Daoy (cell line): ENCODE data around the gene MED17. TPM values are rescaled to one million over a fixed set of nuclear protein-coding genes. Genes with fewer than 3 reads are reported as not detected.
A peak's percentile ranks its signal among the peaks of the same experiment; 100 is the strongest.

ENCODE experiments used
- DNase-seq: peaks from one replicate; pipeline ENCODE4 v3.0.0-alpha.2; 2015; ENCODE audit warnings: low read depth
- total RNA-seq: library from RNA; depleted of rRNA; stranded (reverse); fragments of >200 nt; shearing (Covaris generic); gene quantifications from 2 replicates; pipeline ENCODE4 v1.2.3, GENCODE V29; 2014; rRNA removed

Gene MED17
- total RNA-seq, 1 experiment from 2014 or later = 30.7 TPM

DNA sequence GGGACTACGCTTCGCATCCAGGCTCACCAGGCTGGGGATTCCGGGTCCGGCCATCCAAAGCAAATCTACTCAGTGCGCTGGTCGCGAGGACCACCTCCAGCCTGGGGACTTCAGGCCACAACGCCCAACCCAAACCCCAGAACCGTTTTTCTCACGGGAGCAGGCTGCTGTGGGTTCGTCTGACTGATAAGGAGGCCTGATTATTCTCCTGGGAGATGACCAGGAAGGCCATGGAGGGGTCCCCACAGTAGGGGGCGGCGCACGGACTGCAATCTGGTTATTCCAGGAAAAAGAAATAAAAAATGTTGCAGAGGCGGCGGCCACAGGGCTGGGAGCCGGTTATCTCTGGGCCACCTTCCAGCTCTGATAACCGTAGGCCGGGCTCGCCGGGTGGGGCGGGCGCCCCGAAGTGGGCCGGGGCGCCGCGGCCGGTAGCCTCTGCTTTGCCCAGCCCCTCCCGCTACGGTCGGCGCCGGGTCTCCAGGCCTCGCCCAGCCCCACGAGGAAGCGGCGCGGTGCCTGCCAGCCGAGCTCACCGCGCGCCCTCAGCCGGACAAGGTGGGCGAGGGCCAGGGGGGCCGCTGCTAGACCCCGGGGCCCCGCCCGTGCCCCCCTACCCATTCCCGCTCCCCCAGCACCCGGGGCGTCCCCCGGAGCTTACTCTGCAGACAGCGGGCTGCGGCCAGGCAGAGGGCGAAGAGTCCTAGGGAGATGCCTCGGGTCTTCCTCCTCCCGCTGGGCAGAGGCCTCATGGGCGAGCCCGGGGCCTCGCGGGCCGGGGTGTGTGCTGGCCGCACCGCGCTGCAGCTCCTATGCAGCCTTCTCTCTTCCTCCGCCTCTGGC is 65.9 kb downstream of the MED17 start:
- peak; percentile 22 for DNase-seq

DNA sequence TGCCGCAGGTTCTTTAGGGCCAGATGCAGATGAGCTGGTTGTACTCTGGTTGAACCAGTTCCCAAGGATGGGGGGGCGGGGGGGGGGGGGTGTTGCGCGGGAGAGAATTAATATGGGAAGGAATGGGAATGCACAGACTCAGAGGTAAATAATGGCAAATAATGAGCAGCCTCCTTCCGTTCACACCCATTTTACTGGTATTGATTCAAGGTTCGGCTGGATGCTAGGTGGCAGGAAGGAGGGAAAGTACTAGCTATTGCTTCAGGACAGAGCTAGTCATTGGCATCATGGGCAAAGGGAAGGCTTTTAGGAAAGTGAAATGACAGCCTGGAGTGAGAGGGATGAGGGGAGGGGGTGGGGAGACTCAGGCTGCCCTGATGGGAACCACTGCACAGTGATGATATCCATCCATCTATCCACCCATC is 66.5 kb downstream of the MED17 start, which contains the start of gene VSTM5:
TSS of gene VSTM5 (minus strand) at position 25 of the 425 bp plus-strand sequence. CDS start 116 bp downstream, outside the sequence.
- no peak for DNase-seq

DNA sequence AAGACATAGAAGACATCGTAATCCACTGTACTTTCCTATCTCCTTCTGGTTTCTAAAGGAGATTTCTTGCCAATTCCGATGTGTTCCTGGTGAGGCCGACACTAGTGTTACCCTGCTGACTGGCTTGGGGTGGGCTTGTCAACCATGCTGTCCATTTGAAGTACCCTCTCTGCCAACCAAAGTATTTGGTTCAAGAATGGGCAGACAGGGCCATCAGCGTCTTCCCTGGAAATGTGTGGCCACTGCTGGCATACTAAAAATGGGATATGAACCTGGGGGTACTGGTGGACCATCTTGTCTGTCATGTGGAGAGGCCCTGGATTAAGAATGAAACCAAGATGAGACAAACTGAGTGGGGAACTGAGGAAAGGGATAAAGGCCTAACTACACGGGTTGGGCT is 68.2 kb downstream of the MED17 start:
- DNase-seq = no peak

DNA sequence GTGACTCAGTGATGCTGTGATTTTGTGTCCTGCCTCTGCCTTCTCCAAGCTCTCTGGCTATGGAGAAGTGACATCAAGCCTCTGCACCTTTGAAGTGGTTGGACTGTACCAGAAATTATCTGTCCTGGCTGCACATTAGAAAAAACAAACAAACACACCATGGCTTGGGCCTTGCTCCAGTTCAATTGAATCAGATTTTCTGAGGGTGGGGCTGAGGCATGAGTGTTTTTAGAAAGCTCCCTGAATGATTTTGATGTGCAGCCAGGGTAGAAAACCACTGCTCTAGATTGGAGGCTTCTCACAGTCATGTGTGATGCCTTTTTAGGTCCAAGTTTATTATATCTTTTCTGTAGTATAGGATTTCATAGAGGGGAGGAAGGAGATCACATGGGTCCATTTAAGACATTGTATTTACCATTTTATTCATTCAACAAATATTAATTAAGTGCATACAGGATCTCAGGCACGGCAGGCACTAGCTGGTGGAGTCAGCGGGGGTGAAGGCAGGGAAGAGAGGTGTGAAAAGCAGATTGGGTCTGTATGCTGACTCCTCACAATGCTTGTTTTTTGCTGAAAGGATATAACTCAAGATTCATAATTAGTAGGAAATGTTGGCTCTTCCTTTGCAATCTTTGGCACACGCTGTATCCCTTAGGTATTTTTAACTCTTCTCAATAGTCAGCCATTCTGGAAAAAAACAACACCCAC is 73.5 kb downstream of the MED17 start:
- DNase-seq = no peak

DNA sequence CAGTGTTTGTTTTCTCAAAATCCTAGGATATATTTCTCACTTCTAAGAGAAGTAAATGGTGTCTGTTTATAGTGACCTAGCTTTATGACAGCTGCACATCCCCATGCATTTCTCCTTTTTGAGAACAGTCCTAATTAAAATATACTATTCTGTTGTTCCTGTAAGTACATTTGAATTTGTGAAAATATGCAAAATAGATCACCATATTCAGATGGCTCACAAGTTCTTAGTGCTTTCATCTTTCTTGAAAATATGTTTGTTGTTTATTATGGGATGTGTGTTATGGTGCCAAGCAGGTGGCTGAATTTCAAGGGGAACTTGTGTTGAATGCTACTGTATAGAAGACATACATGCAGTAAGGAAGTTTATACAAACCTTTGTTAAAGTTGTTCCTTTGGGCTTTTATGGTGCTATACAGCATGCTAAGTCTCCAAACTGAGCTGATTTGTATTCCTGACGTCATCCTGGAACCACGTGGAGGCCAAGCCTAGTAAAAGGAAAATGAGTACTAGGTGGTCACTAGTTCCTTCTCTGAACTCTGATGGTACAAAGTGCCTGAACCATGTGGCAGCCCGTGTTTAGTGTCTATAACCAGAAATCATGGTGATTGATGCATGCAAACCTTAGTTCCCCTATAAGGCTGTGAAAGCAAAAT is 74.2 kb downstream of the MED17 start:
- no peak for DNase-seq

DNA sequence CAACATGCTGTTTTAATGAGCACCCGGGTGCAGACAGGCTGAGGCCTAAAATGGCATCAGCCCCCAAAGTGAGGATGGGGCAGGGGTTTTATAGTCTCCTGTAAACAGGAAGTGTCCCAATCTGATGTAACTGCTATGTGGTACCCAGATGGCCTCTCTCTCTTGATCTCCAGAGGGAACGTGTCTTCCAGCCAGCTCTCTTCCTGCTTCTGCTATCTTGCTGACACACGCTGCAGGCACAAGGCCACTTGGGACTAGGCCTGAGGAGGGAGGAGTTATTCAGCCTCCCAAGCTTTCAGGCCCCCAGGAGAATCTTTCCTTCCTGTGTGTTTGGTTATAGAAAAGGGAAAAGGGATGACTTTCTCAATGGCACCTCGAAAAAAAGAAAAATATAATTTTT is 77.7 kb downstream of the MED17 start:
- DNase-seq = no peak

Other genes with a start within 250 kb of the MED17 start
- gene SMCO4, start 240.9 kb upstream of the MED17 start, total RNA-seq = 27.5 and 49.1 TPM in 2 replicates
- gene CEP295, start 122.6 kb upstream of the MED17 start, total RNA-seq = 18.5 and 20.6 TPM in 2 replicates
- gene TAF1D, start 42.8 kb upstream of the MED17 start, total RNA-seq = 143 and 167 TPM in 2 replicates
- 13.5 and 18.2 TPM in 2 replicates for gene C11orf54, start 42.6 kb upstream of the MED17 start, total RNA-seq
- not detected in 2 replicates for gene VSTM5, start 66.3 kb downstream of the MED17 start, total RNA-seq
- not detected in 2 replicates for gene HEPHL1, start 237.1 kb downstream of the MED17 start, total RNA-seq